Neural progenitor cell (in vitro differentiated cells): ENCODE data around the gene CFAP45. TPM values are rescaled to one million over a fixed set of nuclear protein-coding genes. Genes with fewer than 3 reads are reported as not detected.
"Not testable (repeated sequence)": the region's sequence is repeated elsewhere in the genome, so short reads cannot be mapped to it uniquely, and the experiment has no call there.

Source experiments
- DNase-seq: peaks from one replicate; pipeline ENCODE4 v3.0.0-alpha.2; 2016; ENCODE audit warnings: low spot score
- H2AFZ ChIP-seq: fragments of 200-600 bp; sonication (generic); replicated peaks from 2 replicates; pipeline ENCODE4 v1.6.1; 2016; ENCODE audit warnings: antibody characterized with exemption
- H3F3A ChIP-seq: fragments of 200-600 bp; sonication (generic); 2 replicates; pipeline ENCODE4 v1.6.1; 2016; ENCODE audit warnings: antibody characterized with exemption, low read depth
- H3K27ac ChIP-seq: fragments of 200-600 bp; sonication (generic); 2 replicates; pipeline ENCODE4 v1.5.1; 2016; ENCODE audit warnings: mild to moderate bottlenecking
- H3K27me3 ChIP-seq: fragments of 200-600 bp; sonication (generic); 2 replicates; pipeline ENCODE4 v1.6.1; 2016; ENCODE audit warnings: mild to moderate bottlenecking, moderate library complexity
- H3K36me3 ChIP-seq: fragments of 200-600 bp; sonication (generic); 2 replicates; pipeline ENCODE4 v1.5.1; 2016
- H3K4me1 ChIP-seq: fragments of 200-600 bp; sonication (generic); 2 replicates; pipeline ENCODE4 v1.6.1; 2016; ENCODE audit warnings: mixed run types
- H3K4me2 ChIP-seq: fragments of 200-600 bp; sonication (generic); 2 replicates; pipeline ENCODE4 v1.6.1; 2016
- H3K4me3 ChIP-seq: fragments of 200-600 bp; sonication (generic); 2 replicates; pipeline ENCODE4 v1.5.1; 2016
- H3K79me2 ChIP-seq: fragments of 200-600 bp; sonication (generic); 2 replicates; pipeline ENCODE4 v1.6.1; 2016; ENCODE audit warnings: low read depth
- H3K9ac ChIP-seq: fragments of 200-600 bp; sonication (generic); 2 replicates; pipeline ENCODE4 v1.6.1; 2016
- H3K9me3 ChIP-seq: fragments of 200-600 bp; sonication (generic); 2 replicates; pipeline ENCODE4 v1.5.1; 2016; ENCODE audit warnings: low read depth
- H4K20me1 ChIP-seq: fragments of 200-600 bp; sonication (generic); 2 replicates; pipeline ENCODE4 v1.6.1; 2016; ENCODE audit warnings: low read depth
- H3K27ac Mint-ChIP-seq: 3 replicates; pipeline ENCODE4 v1.8.0; 2021; ENCODE audit warnings: mixed read lengths
- H3K27me3 Mint-ChIP-seq: 2 replicates; pipeline ENCODE4 v1.8.0; 2022; ENCODE audit warnings: low read depth, mild to moderate bottlenecking, inconsistent platforms, moderate library complexity, mixed read lengths; ENCODE audit not compliant: insufficient read depth
- H3K36me3 Mint-ChIP-seq: 3 replicates; pipeline ENCODE4 v1.8.0; 2021; ENCODE audit warnings: mixed read lengths
- H3K4me1 Mint-ChIP-seq: 3 replicates; pipeline ENCODE4 v1.8.0; 2021; ENCODE audit warnings: mixed read lengths
- H3K4me3 Mint-ChIP-seq: 3 replicates; pipeline ENCODE4 v1.8.0; 2021; ENCODE audit warnings: mild to moderate bottlenecking, moderate library complexity, mixed read lengths
- H3K9me3 Mint-ChIP-seq: 3 replicates; pipeline ENCODE4 v1.8.0; 2020; ENCODE audit warnings: mixed read lengths
- CTCF ChIP-seq: fragments of 200-600 bp; sonication (generic); IDR thresholded peaks from 2 replicates; pipeline ENCODE4 v1.5.1; 2017; ENCODE audit warnings: antibody characterized with exemption, mild to moderate bottlenecking
- EZH2 ChIP-seq: fragments of 200-600 bp; sonication (generic); IDR thresholded peaks from 2 replicates; pipeline ENCODE4 v1.6.1; 2017; ENCODE audit warnings: antibody characterized with exemption, mild to moderate bottlenecking, moderate library complexity
- EZH2phosphoT487 ChIP-seq: fragments of 200-600 bp; sonication (generic); IDR thresholded peaks from 2 replicates; pipeline ENCODE4 v1.6.1; 2017; ENCODE audit warnings: antibody characterized with exemption
- total RNA-seq: library from RNA; depleted of rRNA; stranded (reverse); fragments of >200 nt; gene quantifications from 2 replicates; pipeline ENCODE4 v1.2.3, GENCODE V29; 2015; ENCODE audit warnings: low replicate concordance

Gene CFAP45
- total RNA-seq, 1 donor from 2014 or later, result not detected

GRCh38 chr1:159911326-159912070, 11.5 kb upstream of the CFAP45 start:
- Histone ChIP-seq H3K9me3 (no peaks in the 10 kb centered on the region), H3K9ac (no peak overlapping the region), H3K4me2 (no peak overlapping the region), H4K20me1 (no peaks in the 10 kb centered on the region), H3F3A (peaks cover 10% of the 10 kb centered on the region), H3K27ac (no peak overlapping the region), H3K36me3 (no peaks in the 10 kb centered on the region), H3K4me3 (no peak overlapping the region), H3K4me1 (peaks cover 13% of the 10 kb centered on the region), H3K27me3 (no peaks in the 10 kb centered on the region), H2AFZ (no peak overlapping the region), H3K79me2 (no peaks in the 10 kb centered on the region)
- Mint-ChIP-seq H3K27me3 (peaks cover 14% of the 10 kb centered on the region), H3K27ac (no peak overlapping the region), H3K36me3 (peaks cover 3% of the 10 kb centered on the region), H3K4me3 (no peak overlapping the region), H3K4me1 (peaks cover 35% of the 10 kb centered on the region), H3K9me3 (no peaks in the 10 kb centered on the region)
- TF ChIP-seq EZH2phosphoT487, result no peak
- TF ChIP-seq EZH2, result no peak
- no peak for TF ChIP-seq CTCF
- DNase-seq, result no peak

GRCh38 chr1:159908031-159908940, 8.3 kb upstream of the CFAP45 start:
- Mint-ChIP-seq H3K36me3 (peaks cover 3% of the 10 kb centered on the region), H3K27me3 (peaks cover 6% of the 10 kb centered on the region), H3K4me1 (peaks cover 22% of the 10 kb centered on the region), H3K27ac (no peak overlapping the region), H3K9me3 (peaks cover 8% of the 10 kb centered on the region), H3K4me3 (no peak overlapping the region)
- no peaks in the 10 kb centered on the region for H3K27me3 ChIP-seq
- no peak overlapping the region for H3K9ac ChIP-seq
- H3K36me3 ChIP-seq, result no peaks in the 10 kb centered on the region
- no peaks in the 10 kb centered on the region for H3K4me1 ChIP-seq
- no peak overlapping the region for H3K27ac ChIP-seq
- no peak overlapping the region for H2AFZ ChIP-seq
- no peak overlapping the region for H3K4me3 ChIP-seq
- no peaks in the 10 kb centered on the region for H3F3A ChIP-seq
- no peak for TF ChIP-seq CTCF
- no peak for TF ChIP-seq EZH2phosphoT487
- TF ChIP-seq EZH2, result no peak
- no peak overlapping the region for H3K4me2 ChIP-seq
- no peaks in the 10 kb centered on the region for H4K20me1 ChIP-seq
- no peak for DNase-seq
- H3K79me2 ChIP-seq, result no peaks in the 10 kb centered on the region
- no peaks in the 10 kb centered on the region for H3K9me3 ChIP-seq

GRCh38 chr1:159906960-159907359, 7.0 kb upstream of the CFAP45 start:
- H3K36me3 ChIP-seq, result no peaks in the 10 kb centered on the region
- no peaks in the 10 kb centered on the region for H3K4me1 ChIP-seq
- Mint-ChIP-seq H3K4me1 (peaks cover 18% of the 10 kb centered on the region), H3K4me3 (no peak overlapping the region), H3K36me3 (no peaks in the 10 kb centered on the region), H3K27me3 (peaks cover 6% of the 10 kb centered on the region), H3K27ac (no peak overlapping the region), H3K9me3 (peaks cover 9% of the 10 kb centered on the region)
- no peak for DNase-seq
- no peaks in the 10 kb centered on the region for H3K9me3 ChIP-seq
- H3K27me3 ChIP-seq, result no peaks in the 10 kb centered on the region
- H4K20me1 ChIP-seq, result no peaks in the 10 kb centered on the region
- no peak overlapping the region for H3K4me3 ChIP-seq
- no peak overlapping the region for H3K4me2 ChIP-seq
- no peaks in the 10 kb centered on the region for H3K79me2 ChIP-seq
- no peaks in the 10 kb centered on the region for H3F3A ChIP-seq
- H3K9ac ChIP-seq, result no peak overlapping the region
- H2AFZ ChIP-seq, result no peak overlapping the region
- no peak overlapping the region for H3K27ac ChIP-seq
- TF ChIP-seq EZH2, result no peak
- TF ChIP-seq CTCF, result no peak
- TF ChIP-seq EZH2phosphoT487, result no peak

- not testable (repeated sequence) for H3K9ac ChIP-seq, H3K9me3 Mint-ChIP-seq, H3K4me3 Mint-ChIP-seq, H2AFZ ChIP-seq, H3K27ac ChIP-seq, H3K27me3 Mint-ChIP-seq, H3K27ac Mint-ChIP-seq, H3K36me3 ChIP-seq, H3K4me1 ChIP-seq, H3K9me3 ChIP-seq, H4K20me1 ChIP-seq, H3K79me2 ChIP-seq, DNase-seq, H3K4me2 ChIP-seq, H3K4me3 ChIP-seq, H3K36me3 Mint-ChIP-seq
- H3K27me3 ChIP-seq, result peaks cover 14% of the 10 kb centered on the region
- peaks cover 14% of the 10 kb centered on the region for H3F3A ChIP-seq
- H3K4me1 Mint-ChIP-seq, result peaks cover 16% of the 10 kb centered on the region
These were observed 4.1 kb upstream of the CFAP45 start for GRCh38 chr1:159904036-159904435.
